ENCODE results near the gene COL6A2.
"Not testable (repeated sequence)": the region's sequence is repeated elsewhere in the genome, so short reads cannot be mapped to it uniquely, and the experiment has no call there.

Gene COL6A2

GRCh38 chr21:46157987-46158451, 60.1 kb downstream of the COL6A2 start:
- no peak for DNase-seq

- DNase-seq = no peak
Observed at GRCh38 chr21:46158666-46159300, 60.9 kb downstream of the COL6A2 start.

- DNase-seq = no peak
Observed at GRCh38 chr21:46159390-46159789, 61.5 kb downstream of the COL6A2 start.

GRCh38 chr21:46159841-46160656, 62.1 kb downstream of the COL6A2 start:
- no peak for DNase-seq

- no peak for DNase-seq
Observed at GRCh38 chr21:46160657-46160906, 62.7 kb downstream of the COL6A2 start.

DNA sequence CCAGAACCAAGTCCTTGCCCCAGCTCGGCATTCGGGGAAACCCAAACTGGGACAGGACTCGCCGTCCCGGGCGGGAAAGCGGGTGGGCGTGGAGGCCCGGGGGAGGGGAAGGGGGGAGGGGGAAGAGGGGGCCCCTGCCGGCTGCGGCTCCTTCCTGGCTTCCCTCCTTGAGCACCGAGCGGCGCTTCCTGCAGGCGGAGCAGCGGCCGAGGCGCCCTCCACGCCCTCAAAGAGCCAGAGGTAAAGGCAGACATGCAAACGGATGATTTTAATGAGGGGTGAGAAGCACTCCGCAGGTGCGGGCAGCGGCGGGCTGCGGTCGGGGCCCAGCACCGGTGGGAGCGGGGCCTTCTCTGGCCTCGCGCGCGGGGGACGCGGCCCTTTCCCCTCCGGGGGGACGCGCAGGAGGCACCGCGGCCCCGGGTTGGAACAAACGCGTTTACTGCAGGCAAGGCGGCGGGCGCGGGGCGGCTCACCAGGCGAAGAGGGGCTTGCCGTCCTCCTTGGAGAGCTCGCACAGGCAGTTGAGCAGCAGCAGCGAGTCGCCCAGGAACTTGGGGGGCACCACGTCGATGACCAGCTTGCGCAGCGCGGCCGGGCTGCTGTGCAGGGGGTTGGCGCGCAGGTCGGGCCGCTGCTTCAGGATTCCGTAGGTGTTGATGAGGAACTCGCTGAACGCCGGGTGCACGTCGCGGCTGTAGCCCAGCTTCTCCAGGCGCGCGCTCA, 63.2 kb downstream of the COL6A2 start:
- no peak for DNase-seq

DNA sequence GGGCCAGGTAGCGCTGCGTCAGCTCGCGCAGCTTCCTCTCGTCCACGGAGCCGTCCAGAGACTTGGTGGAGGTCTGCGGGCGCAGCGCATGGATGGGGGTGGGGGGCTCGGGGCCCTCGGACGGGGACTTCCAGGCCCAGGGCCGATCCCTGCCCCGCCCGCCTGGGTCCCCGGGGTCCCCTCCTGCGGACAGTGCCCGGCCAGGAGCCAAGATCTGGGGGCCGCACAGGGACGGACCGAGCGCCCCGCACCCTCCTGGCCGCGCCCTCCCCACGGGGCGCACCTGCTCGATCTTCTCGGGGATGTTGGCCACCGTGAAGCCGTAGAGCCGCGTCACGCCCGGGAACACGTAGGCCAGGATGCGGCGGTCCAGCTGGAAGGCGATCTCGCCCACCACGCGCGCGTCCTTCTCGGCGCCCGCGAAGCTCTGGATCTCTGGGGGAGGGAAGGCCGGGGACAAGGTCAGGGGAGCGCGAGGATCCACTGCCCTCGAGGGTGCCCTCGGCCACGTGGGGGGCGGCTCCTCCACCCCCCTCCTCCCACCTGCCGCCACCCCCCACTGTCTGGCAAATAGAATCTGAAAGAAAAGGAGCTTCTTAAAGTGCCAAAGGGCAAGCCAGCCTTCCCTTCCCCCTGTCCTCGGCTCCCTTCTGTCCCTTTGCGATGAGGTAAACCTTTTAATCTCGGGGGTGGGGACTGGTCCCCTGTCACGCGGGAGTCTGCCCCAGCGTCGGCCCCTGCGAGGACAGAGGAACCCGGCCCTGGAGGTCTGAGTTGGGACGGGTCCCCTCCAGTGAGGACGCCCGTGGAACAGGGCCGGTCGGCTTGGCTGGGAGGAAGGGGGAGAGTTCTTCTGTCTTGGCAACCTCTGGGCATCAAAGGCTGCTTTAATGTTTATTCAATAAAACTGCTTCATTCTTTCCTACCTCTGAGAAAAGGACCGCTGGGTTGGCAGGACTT, 64.0 kb downstream of the COL6A2 start:
- DNase-seq = no peak

GRCh38 chr21:46163380-46163779, 65.5 kb downstream of the COL6A2 start:
- DNase-seq = no peak

DNA sequence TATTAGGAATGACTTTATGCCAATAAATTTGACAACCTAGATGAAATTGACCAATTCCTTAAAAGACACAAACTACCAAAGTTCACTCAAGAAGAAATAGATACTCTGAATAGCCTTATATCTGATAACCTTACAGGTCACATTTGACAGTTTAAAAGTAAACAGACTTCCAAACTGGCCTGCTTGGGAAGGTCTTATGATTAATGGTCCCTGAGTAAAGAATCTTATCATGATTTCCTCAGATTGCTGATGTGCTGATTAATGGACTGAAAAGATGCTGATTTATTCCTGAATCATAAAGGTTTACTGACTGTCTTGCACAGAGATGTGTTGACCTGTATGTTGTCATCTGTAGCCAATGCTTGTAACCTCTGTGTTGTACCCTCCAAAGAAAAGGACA, 67.2 kb downstream of the COL6A2 start:
- no peak for DNase-seq

DNA sequence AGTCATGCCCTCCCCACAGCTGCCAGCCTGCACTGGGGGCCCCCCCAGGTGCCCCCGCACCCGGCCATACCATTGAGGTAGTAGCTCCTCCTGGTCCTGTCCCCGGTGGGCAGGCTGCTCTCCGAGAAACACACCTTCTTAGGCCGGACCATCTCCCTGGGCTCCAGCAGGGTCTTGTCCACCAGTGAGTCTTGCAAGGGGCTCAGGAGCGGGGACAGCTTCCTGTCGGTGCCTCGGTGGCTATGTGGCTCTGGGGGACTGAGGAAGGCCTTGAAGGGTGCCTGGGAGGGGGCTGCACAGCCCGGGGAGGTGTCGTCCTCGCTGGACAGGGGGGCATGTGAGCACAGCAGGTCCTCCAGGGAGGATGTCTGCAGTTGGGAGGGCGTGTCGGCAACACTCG, 70.3 kb downstream of the COL6A2 start:
- DNase-seq = no peak

- no peak for DNase-seq
Observed at GRCh38 chr21:46168659-46169386, 70.9 kb downstream of the COL6A2 start.

- not testable (repeated sequence) for DNase-seq
Observed at GRCh38 chr21:46170436-46171193, 72.7 kb downstream of the COL6A2 start.

DNA sequence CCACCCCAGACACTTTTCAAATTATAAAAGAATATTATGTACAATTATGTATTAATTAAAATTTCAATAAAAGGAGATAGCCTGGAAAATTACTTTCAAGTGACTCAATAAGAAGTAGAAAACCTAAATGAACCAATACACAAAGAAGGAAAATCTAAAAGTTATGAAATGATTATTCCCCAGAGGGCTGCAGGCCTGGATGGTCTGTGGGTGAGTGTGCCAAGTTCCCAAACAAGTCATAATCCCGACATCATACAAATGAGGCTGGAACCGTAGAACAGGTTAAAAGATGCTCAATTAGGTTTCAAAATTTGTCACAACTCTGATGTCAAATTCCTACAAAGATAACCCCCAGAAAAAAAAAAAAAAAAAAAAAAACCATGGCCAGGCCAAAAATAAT, 73.7 kb downstream of the COL6A2 start:
- no peak for DNase-seq

DNA sequence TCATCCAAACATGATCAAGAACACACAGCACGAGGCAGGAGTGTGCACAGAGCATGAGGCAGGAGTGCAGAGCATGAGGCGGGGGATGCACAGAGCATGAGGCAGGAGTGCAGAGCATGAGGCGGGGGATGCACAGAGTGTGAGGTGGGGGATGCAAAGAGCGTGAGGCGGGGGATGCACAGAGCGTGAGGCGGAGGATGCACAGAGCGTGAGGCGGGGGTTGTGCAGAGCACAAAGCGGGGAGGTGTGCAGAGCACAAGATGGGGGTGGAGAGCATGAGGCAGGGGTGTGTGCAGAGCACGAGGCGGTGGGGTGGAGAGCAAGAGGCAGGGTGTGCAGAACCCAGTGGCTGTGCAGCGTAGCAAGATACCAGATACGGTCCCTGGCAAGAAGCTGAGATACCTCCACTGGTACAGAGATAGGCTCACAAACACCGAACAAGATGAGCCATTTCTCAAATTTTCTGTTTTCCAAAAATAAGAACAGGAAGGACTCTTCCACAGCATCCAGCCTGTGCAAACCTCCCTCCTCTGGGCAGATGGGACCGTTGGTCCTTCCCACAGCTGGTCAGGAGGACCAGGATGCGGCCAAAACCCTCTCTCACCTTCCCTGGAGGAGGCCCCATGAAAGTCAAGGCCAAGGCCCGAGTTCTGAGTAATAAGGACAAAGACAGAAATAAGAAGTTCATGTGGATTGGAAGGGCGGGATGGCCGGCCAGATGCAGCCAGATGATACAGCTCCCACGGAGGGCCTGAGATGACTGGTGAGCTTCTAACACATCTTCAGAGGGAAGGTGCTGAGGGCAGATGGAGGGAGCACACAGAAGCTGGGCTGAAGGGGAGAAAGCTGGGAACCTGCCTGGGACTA, 74.3 kb downstream of the COL6A2 start:
- no peak for DNase-seq

DNA sequence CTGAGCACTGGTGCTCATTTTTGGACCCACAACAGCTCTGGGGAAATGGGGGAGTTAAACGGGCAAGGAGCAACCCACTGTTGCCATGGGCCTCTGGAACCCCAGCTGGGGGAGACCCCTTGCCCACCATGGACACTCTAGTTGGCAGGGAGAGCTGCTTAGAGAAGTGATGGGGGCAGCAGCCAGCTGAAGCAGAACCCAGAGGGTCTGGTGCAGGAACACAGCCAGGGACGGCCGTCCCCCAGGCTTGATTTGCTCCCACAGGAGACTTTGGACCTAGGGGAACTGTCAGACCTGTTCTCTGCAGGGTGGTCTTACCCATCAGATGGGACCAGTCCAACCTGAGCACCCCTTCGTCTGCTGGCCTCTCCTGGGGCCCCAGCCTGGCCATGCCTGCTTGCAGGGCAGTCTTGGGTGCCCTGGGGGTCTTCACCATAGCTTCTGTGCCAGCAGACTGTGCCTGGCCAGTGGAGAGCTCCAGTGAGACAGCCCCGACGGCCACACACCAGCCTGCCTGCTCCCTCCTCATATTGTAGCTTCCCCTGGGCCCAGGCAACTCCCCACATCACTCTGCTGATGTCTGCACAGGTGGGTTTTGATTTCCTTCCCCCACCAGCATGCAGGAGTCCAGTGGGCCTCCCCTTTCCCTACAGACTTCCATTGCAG, 75.1 kb downstream of the COL6A2 start:
- DNase-seq = no peak

- DNase-seq = no peak
Observed at GRCh38 chr21:46173573-46173972, 75.7 kb downstream of the COL6A2 start.

- DNase-seq = not testable (repeated sequence)
Observed at GRCh38 chr21:46176443-46177129, 78.7 kb downstream of the COL6A2 start.

- DNase-seq = no peak
Observed at GRCh38 chr21:46178961-46179360, 81.0 kb downstream of the COL6A2 start.
